ENCODE results near the gene FRAS1.
A peak's percentile ranks its signal among the peaks of the same experiment; 100 is the strongest.

The FRAS1 gene

DNA sequence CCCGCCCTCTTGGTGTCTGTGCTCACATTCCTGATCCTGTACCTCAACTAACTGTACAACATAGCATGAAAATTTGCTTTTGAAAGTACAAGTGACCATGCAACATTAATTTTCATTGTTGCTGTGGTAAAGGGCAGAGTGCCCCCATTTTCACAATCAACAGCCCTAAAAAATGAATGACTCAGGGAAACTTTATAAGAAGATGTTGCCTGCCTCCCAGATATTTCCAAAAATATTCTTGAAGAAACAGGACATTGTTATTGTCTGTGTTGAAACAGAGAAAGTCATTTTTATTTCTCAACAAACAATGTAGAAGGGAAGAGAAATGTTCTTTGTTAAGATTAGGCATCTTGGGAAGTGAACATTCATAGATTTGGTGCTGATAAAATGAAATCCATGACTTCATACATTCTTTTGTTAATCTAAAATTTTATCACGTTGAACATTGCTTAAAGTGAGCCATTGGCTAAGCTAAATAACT lies 380.5 kb downstream of the FRAS1 start:
- Mint-ChIP-seq H3K36me3 (ENCODE audit: low read depth) (peaks cover 45% of the 10 kb centered on the region), H3K4me1 (no peaks in the 10 kb centered on the region), H3K27ac (peak overlapping the region in 1 of 3 experiments; percentile 59), H3K4me3 (no peak overlapping the region), H3K9me3 (no peaks in the 10 kb centered on the region), H3K27me3 (ENCODE audit: low read depth) (no peaks in the 10 kb centered on the region)
- TF ChIP-seq, protein P1, sequence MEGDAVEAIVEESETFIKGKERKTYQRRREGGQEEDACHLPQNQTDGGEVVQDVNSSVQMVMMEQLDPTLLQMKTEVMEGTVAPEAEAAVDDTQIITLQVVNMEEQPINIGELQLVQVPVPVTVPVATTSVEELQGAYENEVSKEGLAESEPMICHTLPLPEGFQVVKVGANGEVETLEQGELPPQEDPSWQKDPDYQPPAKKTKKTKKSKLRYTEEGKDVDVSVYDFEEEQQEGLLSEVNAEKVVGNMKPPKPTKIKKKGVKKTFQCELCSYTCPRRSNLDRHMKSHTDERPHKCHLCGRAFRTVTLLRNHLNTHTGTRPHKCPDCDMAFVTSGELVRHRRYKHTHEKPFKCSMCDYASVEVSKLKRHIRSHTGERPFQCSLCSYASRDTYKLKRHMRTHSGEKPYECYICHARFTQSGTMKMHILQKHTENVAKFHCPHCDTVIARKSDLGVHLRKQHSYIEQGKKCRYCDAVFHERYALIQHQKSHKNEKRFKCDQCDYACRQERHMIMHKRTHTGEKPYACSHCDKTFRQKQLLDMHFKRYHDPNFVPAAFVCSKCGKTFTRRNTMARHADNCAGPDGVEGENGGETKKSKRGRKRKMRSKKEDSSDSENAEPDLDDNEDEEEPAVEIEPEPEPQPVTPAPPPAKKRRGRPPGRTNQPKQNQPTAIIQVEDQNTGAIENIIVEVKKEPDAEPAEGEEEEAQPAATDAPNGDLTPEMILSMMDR (IDR thresholded peaks at IDR 0.05; ENCODE audit: unreplicated experiment in 3 of 3): no peak

DNA sequence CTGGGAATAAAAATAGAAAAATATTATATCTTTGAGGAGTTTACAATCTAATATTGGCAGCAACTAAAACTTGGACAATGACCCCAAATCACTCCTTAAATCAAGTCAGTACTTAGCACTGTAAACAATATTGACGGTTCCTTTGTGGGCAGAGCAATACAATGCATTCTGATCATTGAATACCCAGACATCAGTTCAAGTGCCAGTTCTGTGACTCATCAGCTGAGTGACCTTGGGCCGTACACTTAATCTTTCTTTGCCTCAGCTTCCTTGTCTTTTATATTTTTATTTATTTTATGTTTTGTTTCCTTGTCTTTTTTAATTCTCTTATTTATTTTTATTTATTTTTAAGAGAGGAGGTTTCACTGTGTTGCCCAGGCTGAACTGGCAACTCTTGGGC lies 382.2 kb downstream of the FRAS1 start:
- TF ChIP-seq, protein P1 (IDR thresholded peaks at IDR 0.05; ENCODE audit: unreplicated experiment in 3 of 3): no peak
- H3K27ac Mint-ChIP-seq: no peak overlapping the region

DNA sequence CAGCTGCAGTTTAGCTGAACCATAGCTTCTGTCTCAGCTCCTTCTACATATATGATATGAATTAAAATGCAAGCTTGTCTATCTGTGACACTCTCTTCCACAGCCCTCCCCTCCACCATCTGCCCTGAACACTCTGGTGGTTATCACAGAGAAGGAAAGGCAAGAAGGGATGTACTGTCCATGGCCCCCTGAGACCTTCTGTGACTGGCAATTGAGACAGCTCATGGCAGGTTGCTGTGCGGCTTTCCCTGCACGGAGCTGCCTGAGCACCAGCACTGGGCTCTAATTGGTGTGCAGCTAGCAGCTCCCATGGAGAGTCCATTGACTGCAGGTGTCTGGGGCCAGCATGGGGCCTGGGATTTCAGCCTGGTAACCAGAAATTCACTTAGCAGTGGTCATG lies 384.6 kb downstream of the FRAS1 start:
- peaks cover 52% of the 10 kb centered on the region for H3K36me3 Mint-ChIP-seq (ENCODE audit: low read depth)
- H3K27me3 Mint-ChIP-seq (ENCODE audit: low read depth): no peaks in the 10 kb centered on the region
- no peak overlapping the region for H3K4me3 Mint-ChIP-seq
- H3K9me3 Mint-ChIP-seq: no peaks in the 10 kb centered on the region
- H3K27ac Mint-ChIP-seq: no peak overlapping the region
- H3K4me1 Mint-ChIP-seq: no peaks in the 10 kb centered on the region
- TF ChIP-seq, protein P1 (IDR thresholded peaks at IDR 0.05; ENCODE audit: unreplicated experiment in 3 of 3): no peak

More for the DNA sequence above, 382.2 kb downstream of the FRAS1 start:
- peaks cover 47% of the 10 kb centered on the region for H3K36me3 Mint-ChIP-seq (ENCODE audit: low read depth)
- H3K9me3 Mint-ChIP-seq: no peaks in the 10 kb centered on the region
- H3K4me1 Mint-ChIP-seq: no peaks in the 10 kb centered on the region
- H3K4me3 Mint-ChIP-seq: no peak overlapping the region
- no peaks in the 10 kb centered on the region for H3K27me3 Mint-ChIP-seq (ENCODE audit: low read depth)

DNA sequence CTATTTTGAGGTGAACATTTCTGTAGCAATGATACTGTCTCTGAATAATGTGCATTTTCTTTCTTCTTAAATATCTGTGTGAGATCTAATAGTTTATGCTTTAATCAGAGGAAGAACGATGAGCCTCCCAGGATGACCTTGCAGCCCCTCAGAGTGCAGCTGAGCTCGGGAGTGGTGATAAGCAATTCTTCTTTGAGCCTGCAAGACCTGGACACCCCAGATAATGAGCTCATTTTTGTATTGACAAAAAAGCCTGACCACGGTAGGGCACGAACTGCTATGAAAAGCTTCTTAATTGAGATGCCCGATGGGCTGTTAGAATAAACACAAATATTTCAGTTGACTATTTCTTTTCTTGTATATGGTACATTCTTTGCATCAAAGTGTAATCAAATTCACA lies 389.5 kb downstream of the FRAS1 start:
- Mint-ChIP-seq H3K36me3 (ENCODE audit: low read depth) (peaks cover 60% of the 10 kb centered on the region), H3K4me1 (no peaks in the 10 kb centered on the region), H3K27ac (no peak overlapping the region), H3K4me3 (no peak overlapping the region), H3K27me3 (ENCODE audit: low read depth) (no peaks in the 10 kb centered on the region), H3K9me3 (no peaks in the 10 kb centered on the region)
- TF ChIP-seq, protein P1 (IDR thresholded peaks at IDR 0.05; ENCODE audit: unreplicated experiment in 3 of 3): no peak

DNA sequence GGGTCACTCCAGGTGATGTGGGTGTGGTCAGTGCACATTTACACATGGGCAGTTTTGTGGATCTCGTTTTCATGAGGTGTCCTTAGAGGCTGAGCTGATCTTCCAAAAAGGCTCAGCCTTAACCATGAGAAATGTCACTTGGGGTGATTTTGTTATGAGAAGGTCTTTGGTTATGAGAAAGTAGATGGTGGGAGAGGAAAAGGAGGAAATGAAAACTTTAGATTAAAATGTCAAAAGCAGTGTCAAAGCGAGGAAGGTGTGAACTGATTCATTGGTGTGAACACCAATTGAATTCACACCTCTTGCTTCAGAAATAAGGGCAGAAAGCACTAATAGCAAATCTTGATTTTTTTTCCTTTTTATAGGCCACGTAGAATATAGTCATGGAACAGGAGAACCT lies 394.3 kb downstream of the FRAS1 start:
- peaks cover 76% of the 10 kb centered on the region for H3K36me3 Mint-ChIP-seq (ENCODE audit: low read depth)
- no peaks in the 10 kb centered on the region for H3K9me3 Mint-ChIP-seq
- TF ChIP-seq, protein P1 (IDR thresholded peaks at IDR 0.05; ENCODE audit: unreplicated experiment in 3 of 3): no peak
- H3K27ac Mint-ChIP-seq: no peak overlapping the region
- H3K4me3 Mint-ChIP-seq: no peak overlapping the region
- no peaks in the 10 kb centered on the region for H3K27me3 Mint-ChIP-seq (ENCODE audit: low read depth)
- H3K4me1 Mint-ChIP-seq: no peaks in the 10 kb centered on the region

DNA sequence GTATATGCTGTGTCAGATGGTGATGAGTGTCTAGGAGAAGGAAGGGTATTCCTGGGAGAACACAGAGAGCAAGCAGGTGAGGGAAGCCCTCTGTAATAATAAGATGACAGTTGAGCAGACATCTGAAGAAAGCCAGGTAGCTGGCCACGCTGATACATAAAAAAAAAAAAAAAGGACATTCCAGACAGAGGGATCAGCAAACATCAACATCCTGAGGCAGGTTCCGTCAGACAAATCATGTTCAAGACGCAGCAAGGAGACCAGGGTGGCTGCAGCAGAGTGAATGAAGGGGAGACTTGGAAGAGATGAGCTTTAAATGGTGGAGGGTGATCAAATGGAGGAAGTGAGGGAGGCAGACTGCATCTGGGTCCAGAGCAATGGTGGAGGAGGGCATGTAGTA lies 396.9 kb downstream of the FRAS1 start:
- TF ChIP-seq, protein P1 (IDR thresholded peaks at IDR 0.05; ENCODE audit: unreplicated experiment in 3 of 3): no peak
- no peak overlapping the region for H3K27ac Mint-ChIP-seq
- no peaks in the 10 kb centered on the region for H3K9me3 Mint-ChIP-seq
- H3K27me3 Mint-ChIP-seq (ENCODE audit: low read depth): no peaks in the 10 kb centered on the region
- H3K4me1 Mint-ChIP-seq: no peaks in the 10 kb centered on the region
- H3K36me3 Mint-ChIP-seq (ENCODE audit: low read depth): peaks cover 84% of the 10 kb centered on the region
- no peak overlapping the region for H3K4me3 Mint-ChIP-seq

Data from nephron (organoid).